ENCODE measurements around the gene CASKIN1.

CASKIN1 gene

DNA sequence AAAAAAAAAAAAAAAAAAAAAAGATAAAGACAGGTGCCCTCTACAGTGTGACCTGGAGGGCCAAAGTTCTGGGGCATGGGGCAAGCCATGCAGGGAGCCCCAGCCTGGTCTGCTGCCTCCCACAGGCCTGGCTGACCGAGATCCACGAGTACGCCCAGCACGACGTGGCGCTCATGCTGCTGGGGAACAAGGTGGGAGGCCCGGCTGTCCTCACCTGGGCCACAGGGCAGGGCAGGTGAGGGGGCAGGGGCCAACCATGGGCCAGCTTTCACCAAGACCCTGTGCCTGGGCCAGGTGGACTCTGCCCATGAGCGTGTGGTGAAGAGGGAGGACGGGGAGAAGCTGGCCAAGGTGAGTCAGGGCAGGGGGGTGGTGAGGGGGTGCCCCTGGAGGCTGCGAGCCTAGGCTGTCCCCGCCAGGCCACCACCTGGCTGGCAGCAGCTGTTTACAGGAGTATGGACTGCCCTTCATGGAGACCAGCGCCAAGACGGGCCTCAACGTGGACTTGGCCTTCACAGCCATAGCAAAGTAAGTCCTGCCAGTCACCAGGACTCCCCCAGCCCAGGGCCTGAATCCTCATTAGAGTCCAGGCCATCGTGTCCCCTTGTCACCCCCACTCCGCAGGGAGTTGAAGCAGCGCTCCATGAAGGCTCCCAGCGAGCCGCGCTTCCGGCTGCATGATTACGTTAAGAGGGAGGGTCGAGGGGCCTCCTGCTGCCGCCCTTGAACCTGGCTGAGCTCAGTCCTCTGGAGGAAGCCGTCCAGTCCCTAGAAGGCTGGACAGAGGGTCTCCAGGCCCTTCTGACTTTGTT lies 43.5 kb downstream of the CASKIN1 start:
- no peak for TF ChIP-seq CTCF (IDR thresholded peaks at IDR 0.05; ENCODE audit: insufficient read depth, low read length)
- peak; percentile 91; the same call in 1 of the 2 replicates for TF ChIP-seq POLR2AphosphoS5 (IDR thresholded peaks at IDR 0.05; ENCODE audit: low read depth)
- Histone ChIP-seq H3K27me3 (ENCODE audit: insufficient read depth, poor library complexity, severe bottlenecking) (no peaks in the 10 kb centered on the region), H3K4me3 (replicated peaks; ENCODE audit: insufficient read depth, low read length) (peak overlapping the region; percentile 75), H3K27ac (replicated peaks) (peak overlapping the region; percentile 90)
- peak in 1 of 2 experiments; percentile 59 for DNase-seq (ENCODE audit: low read depth in 1 of 2, low spot score in 1 of 2)

DNA sequence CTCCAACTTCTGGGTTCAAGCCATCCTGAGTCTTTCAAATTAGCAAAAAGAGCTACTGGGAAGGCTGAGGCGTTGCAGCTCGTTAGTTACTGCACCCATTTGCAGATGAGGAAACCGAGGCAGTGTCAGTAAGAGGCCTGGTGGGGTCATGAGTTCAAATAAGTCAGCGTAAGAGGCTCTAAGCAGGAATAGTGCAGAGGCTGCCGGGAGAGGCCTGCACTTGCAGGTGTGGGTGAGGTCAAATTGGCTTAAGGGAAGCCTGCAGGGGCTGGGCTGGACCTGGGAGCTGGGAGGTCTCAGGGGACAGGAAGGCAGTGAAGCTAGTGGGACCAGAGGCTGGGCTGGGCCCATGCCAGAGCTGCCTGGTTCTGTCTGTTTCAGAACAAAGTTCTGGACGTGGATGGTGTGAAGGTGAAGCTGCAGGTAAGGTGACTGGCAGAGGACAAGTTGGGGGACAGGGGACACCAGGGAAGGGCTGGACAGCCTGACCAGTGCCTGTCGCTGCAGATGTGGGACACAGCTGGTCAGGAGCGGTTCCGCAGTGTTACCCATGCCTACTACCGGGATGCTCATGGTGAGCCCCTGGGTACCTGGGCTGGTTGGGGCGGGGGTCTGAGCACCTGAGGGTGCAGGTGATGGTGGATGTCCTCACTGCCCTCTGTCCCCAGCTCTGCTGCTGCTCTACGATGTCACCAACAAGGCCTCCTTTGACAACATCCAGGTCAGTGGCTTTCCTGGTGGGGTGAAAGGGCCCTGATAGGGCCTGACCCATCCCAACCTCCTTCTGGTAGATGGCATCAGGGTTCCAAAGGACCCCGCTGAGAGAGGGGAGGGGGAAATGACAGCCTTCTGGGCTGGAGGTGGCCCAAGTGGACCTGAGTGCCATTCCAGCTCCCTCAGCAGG lies 45.0 kb downstream of the CASKIN1 start:
- Histone ChIP-seq H3K4me3 (replicated peaks; ENCODE audit: insufficient read depth, low read length) (no peak overlapping the region), H3K27me3 (ENCODE audit: insufficient read depth, poor library complexity, severe bottlenecking) (no peaks in the 10 kb centered on the region), H3K27ac (replicated peaks) (no peak overlapping the region)
- TF ChIP-seq REST (IDR thresholded peaks at IDR 0.05; ENCODE audit: insufficient replicate concordance, low read depth): no peak
- TF ChIP-seq SPI1 (IDR thresholded peaks at IDR 0.05; ENCODE audit: borderline replicate concordance, low read depth): no peak
- peak; percentile 61 for TF ChIP-seq POLR2AphosphoS5 (IDR thresholded peaks at IDR 0.05; ENCODE audit: low read depth)
- no peak for TF ChIP-seq GABPA (IDR thresholded peaks at IDR 0.05; ENCODE audit: low read depth)
- TF ChIP-seq CTCF (IDR thresholded peaks at IDR 0.05; ENCODE audit: insufficient read depth, low read length): no peak
- DNase-seq (ENCODE audit: low read depth in 1 of 2, low spot score in 1 of 2): peak in 1 of 2 experiments; percentile 38

GRCh38 chr16:2150418-2151187 lies 45.8 kb downstream of the CASKIN1 start:
- peak in 1 of 2 experiments; percentile 44 for DNase-seq (ENCODE audit: low read depth in 1 of 2, low spot score in 1 of 2)
- no peak overlapping the region for H3K27ac ChIP-seq (replicated peaks)

More at GRCh38 chr16:2150418-2151187, 45.8 kb downstream of the CASKIN1 start:
- TF ChIP-seq GABPA (IDR thresholded peaks at IDR 0.05; ENCODE audit: low read depth) (no peak), SPI1 (IDR thresholded peaks at IDR 0.05; ENCODE audit: borderline replicate concordance, low read depth) (no peak), POLR2AphosphoS5 (IDR thresholded peaks at IDR 0.05; ENCODE audit: low read depth) (no peak), REST (IDR thresholded peaks at IDR 0.05; ENCODE audit: insufficient replicate concordance, low read depth) (no peak), CTCF (IDR thresholded peaks at IDR 0.05; ENCODE audit: insufficient read depth, low read length) (no peak)
- Histone ChIP-seq H3K4me3 (replicated peaks; ENCODE audit: insufficient read depth, low read length) (no peak overlapping the region), H3K27me3 (ENCODE audit: insufficient read depth, poor library complexity, severe bottlenecking) (no peaks in the 10 kb centered on the region)
